ENCODE measurements around the gene LGR5. TPM values are rescaled to one million over a fixed set of nuclear protein-coding genes. Genes with fewer than 3 reads are reported as not detected.

Gene LGR5
- total and polyA plus RNA-seq, 2 of the 8 experiments (the other 6 are each of a cell fraction or from before 2014, with no cell fraction given): 0.08 to 0.19 TPM

GRCh38 chr12:71475280-71475679 lies 35.7 kb downstream of the LGR5 start:
- H2BK20ac ChIP-seq (ENCODE audit: low read length): no peak overlapping the region
- H3K79me1 ChIP-seq (ENCODE audit: low read depth, low read length): no peaks in the 10 kb centered on the region
- H2BK15ac ChIP-seq (ENCODE audit: low read length): no peak overlapping the region
- no peaks in the 10 kb centered on the region for H3K79me2 ChIP-seq (ENCODE audit: control insufficient read depth in 1 of 2, insufficient read depth in 2 of 2, low read length in 2 of 2)
- no peak overlapping the region for H4K8ac ChIP-seq (ENCODE audit: extremely low read depth, insufficient read depth, low read length)
- no peaks in the 10 kb centered on the region for H3K36me3 ChIP-seq (ENCODE audit: control insufficient read depth in 2 of 4, insufficient read depth in 4 of 4, low read length in 3 of 4)
- DNase-seq (ENCODE audit: low read depth in 1 of 2, low spot score in 2 of 2): no peak
- H4K5ac ChIP-seq (ENCODE audit: insufficient read length, low read depth, low read length): no peak overlapping the region
- H3K4ac ChIP-seq (replicated peaks; ENCODE audit: insufficient read length, low read depth, low read length): no peak overlapping the region
- H4K91ac ChIP-seq (replicated peaks; ENCODE audit: insufficient read length, low read length): no peak overlapping the region
- no peak overlapping the region for H2AFZ ChIP-seq (ENCODE audit: low read length)
- H2BK12ac ChIP-seq (ENCODE audit: low read depth, low read length): no peak overlapping the region
- H3K56ac ChIP-seq (replicated peaks; ENCODE audit: insufficient read length, low read depth, low read length): no peak overlapping the region
- no peak overlapping the region for H2BK120ac ChIP-seq (replicated peaks; ENCODE audit: low read depth, low read length)
- CTCF ChIA-PET (ENCODE audit: partially characterized antibody): interaction anchor here (1.5 kb wide), 1 partner anchor 76 kb away, joined by 3 read pairs; no protein-coding TSS in a partner anchor
- no peak overlapping the region for H3K14ac ChIP-seq (ENCODE audit: insufficient read length)
- no peak overlapping the region for H3K27ac ChIP-seq (ENCODE audit: low read depth, low read length)
- no peaks in the 10 kb centered on the region for H3K4me1 ChIP-seq (replicated peaks in 1 of 4; ENCODE audit: control insufficient read depth in 3 of 4, insufficient read depth in 4 of 4, low read length in 3 of 4)
- H3K9me3 ChIP-seq (ENCODE audit: insufficient read depth in 2 of 2, low read depth in 1 of 2, low read length in 1 of 2): no peaks in the 10 kb centered on the region
- no peak overlapping the region for H3K18ac ChIP-seq (ENCODE audit: extremely low read depth, low read length)
- H3K4me3 ChIP-seq (ENCODE audit: extremely low read depth in 1 of 4, insufficient read depth in 2 of 4, low read depth in 3 of 4, low read length in 4 of 4): no peak overlapping the region
- WGBS, 2 experiments (ENCODE audit: extremely low coverage in 1 of 2, insufficient coverage in 1 of 2, insufficient read length in 1 of 2, insufficient replicate concordance in 2 of 2, low coverage in 1 of 2, low lambda C conversion rate in 2 of 2, missing lambda C conversion rate in 1 of 2): 78% methylated on average over 5 of the region's 5 CpGs; no CpG with 5 or more reads in 1 of the 2 experiments
- H2AK5ac ChIP-seq (ENCODE audit: low read depth, low read length): no peak overlapping the region
- no peaks in the 10 kb centered on the region for H3K27me3 ChIP-seq (replicated peaks in 1 of 4; ENCODE audit: control insufficient read depth in 3 of 4, extremely low read depth in 1 of 4, insufficient read depth in 3 of 4, low read length in 3 of 4)
- H4K20me1 ChIP-seq (replicated peaks in 1 of 2; ENCODE audit: control insufficient read depth in 1 of 2, insufficient read depth in 2 of 2, low read length in 2 of 2): no peaks in the 10 kb centered on the region
- H3K23ac ChIP-seq (ENCODE audit: insufficient read length): no peak overlapping the region
- no peak overlapping the region for H3K9ac ChIP-seq (replicated peaks in 1 of 4; ENCODE audit: extremely low read depth in 1 of 4, low read depth in 3 of 4, low read length in 3 of 4)
- TF ChIP-seq CEBPB (IDR thresholded peaks at IDR 0.05; ENCODE audit: low read depth, low read length) (peak; percentile 54; the same call in 1 of the 2 replicates), MAFK (IDR thresholded peaks at IDR 0.05; ENCODE audit: low read depth, low read length) (no peak)
- no peak overlapping the region for H3K4me2 ChIP-seq (ENCODE audit: insufficient read depth in 1 of 2, low read depth in 2 of 2, low read length in 2 of 2)
- POLR2A ChIA-PET (ENCODE audit: partially characterized antibody): no interaction called here
- no peaks in the 10 kb centered on the region for H3K23me2 ChIP-seq (ENCODE audit: low read depth, low read length)
- no peak overlapping the region for H2BK5ac ChIP-seq (ENCODE audit: low read depth, low read length)
- no peak for FAIRE-seq
